Kidney (tissue), 14 donors: ENCODE results near the gene PLCB4. TPM values are rescaled to one million over a fixed set of nuclear protein-coding genes. Genes with fewer than 3 reads are reported as not detected.

Source experiments
- DNase-seq, 5 donors: peaks; one replicate each; pipeline ENCODE4 v3.0.0-alpha.2; 2013 to 2020
- FAIRE-seq: peaks from 2 replicates; lab custom pipeline; 2012; peaks lifted over from hg19 to GRCh38; lab: Jason Lieb, UNC
- H3K27ac ChIP-seq, 2 donors: one replicate each; pipeline ENCODE4 v1.7.0; 2013; ENCODE audit warnings: low read depth in 2 of 2, low read length in 2 of 2, inconsistent platforms in 1 of 2
- H3K27me3 ChIP-seq: one replicate; pipeline ENCODE4 v1.7.1; 2013; ENCODE audit warnings: low read length, inconsistent platforms; ENCODE audit not compliant: control insufficient read depth, insufficient read depth
- H3K36me3 ChIP-seq, 3 donors: one replicate each; pipeline versions ENCODE4 v1.7.0 to v1.7.1; 2013; ENCODE audit warnings: low read length in 3 of 3, control low read depth in 1 of 3, inconsistent platforms in 1 of 3; ENCODE audit not compliant: insufficient read depth in 3 of 3, control insufficient read depth in 2 of 3
- H3K4me1 ChIP-seq, 3 donors: one replicate each; pipeline versions ENCODE4 v1.7.0 to v1.7.1; 2013; ENCODE audit warnings: low read length in 3 of 3, inconsistent platforms in 1 of 3, low read depth in 1 of 3; ENCODE audit not compliant: control insufficient read depth in 2 of 3, insufficient read depth in 2 of 3
- H3K4me3 ChIP-seq, 3 donors: one replicate each; pipeline versions ENCODE4 v1.7.0 to v1.8.1; 2013; ENCODE audit warnings: low read length in 3 of 3, control low read depth in 1 of 3, inconsistent platforms in 1 of 3
- H3K9ac ChIP-seq, 3 donors: one replicate each; pipeline versions ENCODE4 v1.7.0 to v1.7.1; 2013; ENCODE audit warnings: low read length in 3 of 3, control low read depth in 1 of 3, inconsistent platforms in 1 of 3
- H3K9me3 ChIP-seq, 3 donors: one replicate each; pipeline versions ENCODE4 v1.7.0 to v1.7.1; 2013; ENCODE audit warnings: low read length in 3 of 3, control low read depth in 1 of 3, inconsistent platforms in 1 of 3; ENCODE audit not compliant: control insufficient read depth in 2 of 3, insufficient read depth in 1 of 3
- intact Hi-C: fragments of 100-400 bp; cut with DNase I; formaldehyde crosslinking; loops from one replicate; pipeline ENCODE4 v1.11.1; 2022
- polyA plus RNA-seq: library from polyadenylated mRNA; stranded (reverse); fragments of 350-450 nt; fragmentation: Illumina TruSeq; extraction: RNeasy Lipid Tissue Mini Kit (QIAGEN cat#74804); gene quantifications from one replicate; pipeline ENCODE4 v1.2.3, GENCODE V29; 2014; ENCODE audit warnings: low read depth, low replicate concordance; ENCODE audit not compliant: insufficient read depth
- total RNA-seq: library from RNA; stranded (reverse); fragmentation: NEBNext Ultra II Directional; extraction: Animal tissue kit (Norgen Biotek cat#: 25700); gene quantifications from one replicate; pipeline ENCODE4 v1.2.1, GENCODE V29; 2021
- TF ChIP-seq, protein P1 (sequence below): IDR thresholded peaks from 3 replicates; pipeline ENCODE4 v1.5.1; 2012; ENCODE audit warnings: mild to moderate bottlenecking, moderate library complexity, borderline replicate concordance; ENCODE audit not compliant: insufficient read depth; ENCODE audit errors: extremely low read depth
- donor health status: control.
- donor health status: control.
- donor health status: control.
- donor health status: control.
- donor health status: control.
- donor health status: DM: yes; HTN: yes; CAD: no.
- donor health status: Normal renal cell carcinoma (clear cell type).

Gene PLCB4
- total and polyA plus RNA-seq, 2 donors from 2014 or later: 2.8 to 17.7 TPM

DNA sequence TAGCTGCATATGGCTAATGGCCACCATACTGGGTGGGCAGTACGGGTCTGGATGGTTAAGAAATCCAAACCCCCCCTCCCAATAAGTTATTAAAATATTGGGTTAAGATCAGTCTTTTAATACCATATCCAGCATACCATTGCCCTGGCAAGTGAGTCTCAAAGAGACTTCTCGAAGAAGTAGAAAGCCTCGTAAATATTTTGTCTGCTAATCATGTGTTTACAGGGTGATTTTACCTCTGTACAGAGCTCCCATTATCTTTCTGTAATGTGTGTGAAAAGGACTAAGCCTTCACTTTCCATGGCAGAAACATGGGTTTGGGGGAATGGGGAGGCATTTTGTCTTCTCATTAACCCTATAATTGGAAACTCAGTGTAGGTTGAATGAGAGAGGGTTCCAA, 270.8 kb downstream of the PLCB4 start:
- Histone ChIP-seq H3K27ac (no peak overlapping the region), H3K36me3 (no peaks in the 10 kb centered on the region), H3K9ac (no peak overlapping the region), H3K4me1 (peaks cover 5 to 7% (median 5%) of the 10 kb centered on the region in 3 donors), H3K9me3 (no peaks in the 10 kb centered on the region), H3K4me3 (no peak overlapping the region), H3K27me3 (no peaks in the 10 kb centered on the region)
- intact Hi-C loops: no loop called here
- FAIRE-seq (no peak), DNase-seq (no peak)
- TF ChIP-seq, protein P1, sequence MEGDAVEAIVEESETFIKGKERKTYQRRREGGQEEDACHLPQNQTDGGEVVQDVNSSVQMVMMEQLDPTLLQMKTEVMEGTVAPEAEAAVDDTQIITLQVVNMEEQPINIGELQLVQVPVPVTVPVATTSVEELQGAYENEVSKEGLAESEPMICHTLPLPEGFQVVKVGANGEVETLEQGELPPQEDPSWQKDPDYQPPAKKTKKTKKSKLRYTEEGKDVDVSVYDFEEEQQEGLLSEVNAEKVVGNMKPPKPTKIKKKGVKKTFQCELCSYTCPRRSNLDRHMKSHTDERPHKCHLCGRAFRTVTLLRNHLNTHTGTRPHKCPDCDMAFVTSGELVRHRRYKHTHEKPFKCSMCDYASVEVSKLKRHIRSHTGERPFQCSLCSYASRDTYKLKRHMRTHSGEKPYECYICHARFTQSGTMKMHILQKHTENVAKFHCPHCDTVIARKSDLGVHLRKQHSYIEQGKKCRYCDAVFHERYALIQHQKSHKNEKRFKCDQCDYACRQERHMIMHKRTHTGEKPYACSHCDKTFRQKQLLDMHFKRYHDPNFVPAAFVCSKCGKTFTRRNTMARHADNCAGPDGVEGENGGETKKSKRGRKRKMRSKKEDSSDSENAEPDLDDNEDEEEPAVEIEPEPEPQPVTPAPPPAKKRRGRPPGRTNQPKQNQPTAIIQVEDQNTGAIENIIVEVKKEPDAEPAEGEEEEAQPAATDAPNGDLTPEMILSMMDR: no peak

DNA sequence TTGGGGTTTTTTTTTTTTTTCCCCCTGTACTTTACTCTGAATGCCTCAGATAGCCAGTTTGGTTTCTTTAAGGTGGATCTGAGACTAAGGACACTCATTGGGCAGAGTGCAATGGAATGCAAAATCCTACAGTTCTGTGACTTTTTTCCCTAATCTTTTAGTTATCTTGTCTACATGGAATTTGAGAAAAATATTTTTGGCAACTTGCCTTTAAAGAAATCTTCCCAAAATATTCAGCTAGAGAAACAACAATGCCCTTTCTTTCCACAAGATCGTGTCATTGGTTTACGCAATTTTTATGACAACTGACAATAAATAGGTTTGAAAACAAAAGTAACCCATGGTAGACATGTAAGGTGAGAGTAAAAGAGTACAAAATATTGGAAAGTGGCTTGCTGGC, 273.8 kb downstream of the PLCB4 start:
- DNase-seq: no peak
- Histone ChIP-seq H3K9me3 (no peaks in the 10 kb centered on the region), H3K9ac (no peak overlapping the region), H3K36me3 (no peaks in the 10 kb centered on the region), H3K27ac (no peak overlapping the region), H3K4me1 (peaks cover 6 to 7% (median 6%) of the 10 kb centered on the region in 3 donors), H3K27me3 (no peaks in the 10 kb centered on the region), H3K4me3 (no peak overlapping the region)
- intact Hi-C loops: no loop called here
- TF ChIP-seq, protein P1: no peak
- FAIRE-seq: no peak

DNA sequence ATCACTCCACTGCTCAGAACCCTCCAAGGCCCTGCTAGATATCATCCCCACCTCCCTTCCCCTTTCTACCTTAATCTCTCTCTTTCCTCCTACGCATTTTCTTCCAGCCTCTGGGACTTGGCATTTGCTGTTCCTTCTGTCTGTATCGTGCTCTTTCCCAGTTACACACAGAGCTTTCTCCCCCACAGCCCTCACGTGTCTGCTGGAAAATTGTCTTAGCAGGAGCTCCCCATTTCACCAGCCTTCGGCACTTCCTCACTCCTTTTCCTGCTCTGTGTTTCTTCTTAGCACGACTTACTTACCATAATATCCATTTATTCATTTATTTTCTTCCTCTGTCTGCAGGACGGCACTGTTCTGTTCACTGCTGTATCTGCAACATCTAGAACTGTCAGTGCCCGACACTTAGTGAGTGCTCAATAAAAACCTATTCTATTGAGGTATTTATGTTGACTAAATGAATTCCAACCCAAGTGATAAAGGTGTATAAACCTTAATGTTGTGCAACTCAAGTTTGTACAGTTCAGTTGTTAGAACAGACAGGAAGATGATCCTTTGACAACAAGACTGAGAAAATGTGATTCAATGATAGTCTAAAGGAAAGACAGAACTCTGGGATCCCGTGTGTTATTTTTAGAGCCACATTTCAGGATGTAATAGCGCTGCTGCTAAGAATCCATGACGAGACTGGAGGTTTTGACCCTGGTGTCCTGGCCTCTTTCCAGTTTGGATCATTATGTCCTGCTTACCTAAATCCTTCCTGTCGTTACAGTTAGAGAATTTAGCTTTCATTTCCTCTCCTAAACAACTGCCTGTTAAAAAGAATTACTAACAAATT, 275.4 kb downstream of the PLCB4 start:
- no peak overlapping the region for H3K9ac ChIP-seq
- peak overlapping the region in 2 of 3 donors; percentile 4 to 12 for H3K4me3 ChIP-seq
- TF ChIP-seq, protein P1: no peak
- H3K27me3 ChIP-seq: no peaks in the 10 kb centered on the region
- H3K27ac ChIP-seq: no peak overlapping the region
- DNase-seq (peak in 2 of 5 donors; percentile 43 to 76), FAIRE-seq (no peak)
- H3K9me3 ChIP-seq: no peaks in the 10 kb centered on the region
- no peaks in the 10 kb centered on the region for H3K36me3 ChIP-seq
- intact Hi-C loops: no loop called here
- H3K4me1 ChIP-seq: peaks cover 6 to 12% (median 7%) of the 10 kb centered on the region in 3 donors
